Measurements from ENCODE around the gene MRPL30.
"Not testable (repeated sequence)": the region's sequence is repeated elsewhere in the genome, so short reads cannot be mapped to it uniquely, and the experiment has no call there.

MRPL30 gene

GRCh38 chr2:99180755-99181623 is at the start of gene MRPL30, which contains the start of gene MITD1:
TSS of gene MRPL30 (plus strand) at chr2:99181184. CDS start at chr2:99186204, 5,020 bp downstream.
TSS of gene MITD1 (minus strand) at chr2:99181058. CDS start at chr2:99180981, 77 bp downstream.
- FAIRE-seq: peak; percentile 83

GRCh38 chr2:99135044-99135556 is 45.9 kb upstream of the MRPL30 start:
- not testable (repeated sequence) for FAIRE-seq

GRCh38 chr2:99139003-99139402 is 42.0 kb upstream of the MRPL30 start:
- FAIRE-seq: no peak

- FAIRE-seq: no peak
Measured at GRCh38 chr2:99140056-99140859, 40.7 kb upstream of the MRPL30 start.

GRCh38 chr2:99140860-99141109 is 40.2 kb upstream of the MRPL30 start:
- no peak for FAIRE-seq

- no peak for FAIRE-seq
Measured at GRCh38 chr2:99141110-99142108, 39.6 kb upstream of the MRPL30 start, which contains the start of gene C2orf15. TSS of gene C2orf15 (plus strand) at chr2:99141707. CDS start at chr2:99150559, 8,852 bp downstream.

GRCh38 chr2:99150706-99151105 is 30.3 kb upstream of the MRPL30 start:
- no peak for FAIRE-seq

GRCh38 chr2:99152199-99152895 is 28.6 kb upstream of the MRPL30 start:
- FAIRE-seq: no peak

GRCh38 chr2:99153921-99154604 is 26.9 kb upstream of the MRPL30 start:
- FAIRE-seq: no peak

- no peak for FAIRE-seq
Measured at GRCh38 chr2:99154643-99155536, 26.1 kb upstream of the MRPL30 start, which contains the start of the genes LIPT1 and TSGA10. TSS of gene LIPT1 (plus strand) at chr2:99154967. CDS start at chr2:99161958, 6,991 bp downstream. TSS of gene TSGA10 (minus strand) at chr2:99154942. CDS start at chr2:99109439, 45,503 bp downstream.

- no peak for FAIRE-seq
Measured at GRCh38 chr2:99156891-99157290, 24.1 kb upstream of the MRPL30 start.

GRCh38 chr2:99158599-99158998 is 22.4 kb upstream of the MRPL30 start:
- no peak for FAIRE-seq

GRCh38 chr2:99159594-99159993 is 21.4 kb upstream of the MRPL30 start:
- no peak for FAIRE-seq

GRCh38 chr2:99166218-99166617 is 14.8 kb upstream of the MRPL30 start:
- FAIRE-seq: no peak

GRCh38 chr2:99169534-99169933 is 11.4 kb upstream of the MRPL30 start:
- FAIRE-seq: no peak

- FAIRE-seq: no peak
Measured at GRCh38 chr2:99171377-99172140, 9.4 kb upstream of the MRPL30 start.

GRCh38 chr2:99181624-99182000 is 628 bp downstream of the MRPL30 start:
- FAIRE-seq: no peak

- FAIRE-seq: no peak
Measured at GRCh38 chr2:99183025-99183424, 2.0 kb downstream of the MRPL30 start.

- FAIRE-seq: no peak
Measured at GRCh38 chr2:99184811-99185210, 3.8 kb downstream of the MRPL30 start.
